ENCODE data around the gene CPLANE2.
"Not testable (repeated sequence)": the region's sequence is repeated elsewhere in the genome, so short reads cannot be mapped to it uniquely, and the experiment has no call there.

The CPLANE2 gene

GRCh38 chr1:16248603-16249516 is 11.9 kb upstream of the CPLANE2 start:
- peak; percentile 89 for DNase-seq (ENCODE audit: low read depth)

GRCh38 chr1:16248007-16248436 is 11.0 kb upstream of the CPLANE2 start:
- DNase-seq (ENCODE audit: low read depth): no peak

GRCh38 chr1:16247441-16247840 is 10.5 kb upstream of the CPLANE2 start:
- no peak for DNase-seq (ENCODE audit: low read depth)

GRCh38 chr1:16246961-16247360 is 10.0 kb upstream of the CPLANE2 start:
- no peak for DNase-seq (ENCODE audit: low read depth)

GRCh38 chr1:16246239-16246638 is 9.3 kb upstream of the CPLANE2 start:
- DNase-seq (ENCODE audit: low read depth): not testable (repeated sequence)

GRCh38 chr1:16245476-16246196 is 8.7 kb upstream of the CPLANE2 start:
- no peak for DNase-seq (ENCODE audit: low read depth)

- DNase-seq (ENCODE audit: low read depth): no peak
Measured at GRCh38 chr1:16244650-16245285, 7.8 kb upstream of the CPLANE2 start.

- DNase-seq (ENCODE audit: low read depth): peak; percentile 78
Measured at GRCh38 chr1:16243936-16244649, 7.1 kb upstream of the CPLANE2 start.

GRCh38 chr1:16243215-16243610 is 6.2 kb upstream of the CPLANE2 start:
- no peak for DNase-seq (ENCODE audit: low read depth)

GRCh38 chr1:16242556-16243214 is 5.7 kb upstream of the CPLANE2 start:
- no peak for DNase-seq (ENCODE audit: low read depth)

GRCh38 chr1:16241221-16241708 is 4.3 kb upstream of the CPLANE2 start:
- no peak for DNase-seq (ENCODE audit: low read depth)

GRCh38 chr1:16239972-16240491 is 3.0 kb upstream of the CPLANE2 start:
- no peak for DNase-seq (ENCODE audit: low read depth)

- DNase-seq (ENCODE audit: low read depth): no peak
Measured at GRCh38 chr1:16237343-16237830, 404 bp upstream of the CPLANE2 start.

GRCh38 chr1:16235944-16236510 is 956 bp downstream of the CPLANE2 start:
- no peak for DNase-seq (ENCODE audit: low read depth)

GRCh38 chr1:16235347-16235746 is 1.6 kb downstream of the CPLANE2 start:
- no peak for DNase-seq (ENCODE audit: low read depth)

GRCh38 chr1:16233431-16233830 is 3.6 kb downstream of the CPLANE2 start:
- no peak for DNase-seq (ENCODE audit: low read depth)

- DNase-seq (ENCODE audit: low read depth): no peak
Measured at GRCh38 chr1:16232316-16232710, 4.7 kb downstream of the CPLANE2 start.

GRCh38 chr1:16231331-16232315 is 5.4 kb downstream of the CPLANE2 start:
- DNase-seq (ENCODE audit: low read depth): no peak

- no peak for DNase-seq (ENCODE audit: low read depth)
Measured at GRCh38 chr1:16230744-16231143, 6.2 kb downstream of the CPLANE2 start.
